GM19468 (cell line): ENCODE results near the gene TAS1R3.

Experiments
- ATAC-seq: cut with Tn5 transposase; IDR thresholded peaks from one replicate; pipeline ENCODE4 v1.9.1; 2021; ENCODE audit warnings: mild to moderate bottlenecking, moderate library complexity, moderate number of reproducible peaks; ENCODE audit not compliant: unreplicated experiment; ENCODE audit errors: extremely low read depth

TAS1R3 gene

GRCh38 chr1:1349256-1350012 lies 18.4 kb downstream of the TAS1R3 start, which contains the start of gene DVL1:
Gene DVL1, minus strand, starts transcription at chr1:1349418. Its CDS starts 353 bp downstream, at chr1:1349065.
- peak; percentile 63 for ATAC-seq

GRCh38 chr1:1351511-1352427 lies 20.7 kb downstream of the TAS1R3 start:
- no peak for ATAC-seq

GRCh38 chr1:1352786-1353388 lies 21.8 kb downstream of the TAS1R3 start:
- ATAC-seq, result no peak

GRCh38 chr1:1353389-1354151 lies 22.5 kb downstream of the TAS1R3 start:
- no peak for ATAC-seq

- no peak for ATAC-seq
These were observed 23.5 kb downstream of the TAS1R3 start for GRCh38 chr1:1354271-1355247.

- no peak for ATAC-seq
These were observed 24.3 kb downstream of the TAS1R3 start for GRCh38 chr1:1355416-1355815.

GRCh38 chr1:1356166-1356795 lies 25.2 kb downstream of the TAS1R3 start:
- ATAC-seq, result no peak

GRCh38 chr1:1356796-1357401 lies 25.8 kb downstream of the TAS1R3 start:
- ATAC-seq, result no peak

GRCh38 chr1:1357871-1358432 lies 26.9 kb downstream of the TAS1R3 start:
- no peak for ATAC-seq

- no peak for ATAC-seq
These were observed 27.6 kb downstream of the TAS1R3 start, which contains the start of gene MXRA8 for GRCh38 chr1:1358433-1359271. Gene MXRA8, minus strand, starts transcription at chr1:1358555. Its CDS starts 51 bp downstream, at chr1:1358504.

- ATAC-seq, result no peak
These were observed 28.2 kb downstream of the TAS1R3 start for GRCh38 chr1:1359308-1359663.

- no peak for ATAC-seq
These were observed 28.8 kb downstream of the TAS1R3 start for GRCh38 chr1:1359664-1360468.

GRCh38 chr1:1360506-1361169 lies 29.6 kb downstream of the TAS1R3 start:
- ATAC-seq, result no peak

GRCh38 chr1:1361233-1361981 lies 30.3 kb downstream of the TAS1R3 start:
- no peak for ATAC-seq

GRCh38 chr1:1361982-1362423 lies 30.9 kb downstream of the TAS1R3 start:
- ATAC-seq, result no peak
